ENCODE measurements around the gene NOC4L. TPM values are rescaled to one million over a fixed set of nuclear protein-coding genes. Genes with fewer than 3 reads are reported as not detected.

Gene NOC4L
- total and polyA plus RNA-seq, 2 donors (not counting 3 experiments of a cell fraction or from before 2014, with no cell fraction given): 19.4 to 29.4 TPM

- TF ChIP-seq POLR2AphosphoS5 (IDR thresholded peaks at IDR 0.05; ENCODE audit: insufficient read depth, low read depth, low read length) (no peak), CTCF (IDR thresholded peaks at IDR 0.05; ENCODE audit: extremely low read depth in 1 of 2, insufficient read depth in 1 of 2, low read depth in 1 of 2, low read length in 2 of 2) (no peak), MAX (IDR thresholded peaks at IDR 0.05; ENCODE audit: insufficient read depth, insufficient read length) (no peak), POLR2A (IDR thresholded peaks at IDR 0.05; ENCODE audit: low read depth, low read length) (no peak), FOS (IDR thresholded peaks at IDR 0.05; ENCODE audit: borderline replicate concordance, insufficient read depth, low read length) (no peak), EZH2 (IDR thresholded peaks at IDR 0.05; ENCODE audit: borderline replicate concordance, low read depth, low read length, severe bottlenecking) (no peak), MYC (IDR thresholded peaks at IDR 0.05; ENCODE audit: low read depth, low read length) (no peak), JUN (IDR thresholded peaks at IDR 0.05; ENCODE audit: borderline replicate concordance, insufficient read depth, insufficient read length, low read depth) (no peak)
- dilution Hi-C loops (cut with MboI; ENCODE audit: extremely low pct_ligation_motif_present, low sequenced_read_pairs): no loop called here
- Histone ChIP-seq H3K9me1 (replicated peaks; ENCODE audit: control insufficient read depth, extremely low read depth, insufficient read depth, low read length) (no peaks in the 10 kb centered on the region), H2AFZ (ENCODE audit: low read depth, low read length) (no peak overlapping the region), H3K4me1 (ENCODE audit: control insufficient read depth, extremely low read depth, insufficient read depth, low read length) (peaks cover 8% of the 10 kb centered on the region), H3K79me2 (ENCODE audit: control insufficient read depth, insufficient read depth, low read length) (no peaks in the 10 kb centered on the region), H3K27ac (ENCODE audit: insufficient read depth, low read depth, low read length) (no peak overlapping the region), H3K4me2 (ENCODE audit: insufficient read depth, low read length) (no peak overlapping the region), H3K36me3 (ENCODE audit: control insufficient read depth in 2 of 2, extremely low read depth in 1 of 2, insufficient read depth in 2 of 2, low read length in 2 of 2) (no peaks in the 10 kb centered on the region), H3K27me3 (ENCODE audit: control insufficient read depth in 2 of 2, insufficient read depth in 2 of 2, low read length in 2 of 2) (peaks cover 0 to 5% of the 10 kb centered on the region in 2 experiments), H4K20me1 (replicated peaks; ENCODE audit: control insufficient read depth, extremely low read depth, insufficient read depth, low read length) (no peaks in the 10 kb centered on the region), H3K9ac (replicated peaks; ENCODE audit: extremely low read depth, insufficient read depth, low read length) (no peak overlapping the region), H3K9me3 (replicated peaks; ENCODE audit: control insufficient read depth, insufficient read depth, low read length) (no peaks in the 10 kb centered on the region), H3K4me3 (replicated peaks in 1 of 3; ENCODE audit: insufficient read depth in 1 of 3, low read depth in 1 of 3, low read length in 3 of 3) (no peak overlapping the region)
- ChIA-PET POLR2A (no interaction called here), CTCF (no interaction called here)
- DNase-seq (ENCODE audit: low read depth, low spot score) (no peak), FAIRE-seq (no peak)
- BruUV-seq (replicated peaks): no TSS peak
- intact Hi-C loops (cut with micrococcal nuclease): no loop called here
Measured at GRCh38 chr12:132187646-132188450, 43.6 kb downstream of the NOC4L start.
